Astrocyte (in vitro differentiated cells and primary cell): ENCODE measurements around the gene CHKA. TPM values are rescaled to one million over a fixed set of nuclear protein-coding genes. Genes with fewer than 3 reads are reported as not detected.

Experiments
- DNase-seq: peaks from one replicate; pipeline ENCODE4 v3.0.0-alpha.2; 2010; ENCODE audit warnings: low read depth
- FAIRE-seq: peaks from 2 replicates; lab custom pipeline; 2011; peaks lifted over from hg19 to GRCh38; lab: Jason Lieb, UNC
- H2AFZ ChIP-seq: 2 replicates; pipeline ENCODE4 v1.6.0; 2012; ENCODE audit warnings: low read depth, low read length, inconsistent platforms
- H3K27ac ChIP-seq: 2 replicates; pipeline ENCODE4 v1.5.1; 2011; ENCODE audit warnings: low read depth, low read length, inconsistent platforms
- H3K27me3 ChIP-seq: 2 replicates; pipeline ENCODE4 v1.6.0; 2011; ENCODE audit warnings: low read length, inconsistent platforms; ENCODE audit not compliant: insufficient read depth
- H3K36me3 ChIP-seq: 2 replicates; pipeline ENCODE4 v1.5.1; 2011; ENCODE audit warnings: low read length, inconsistent platforms; ENCODE audit not compliant: insufficient read depth
- H3K4me1 ChIP-seq: 2 replicates; pipeline ENCODE4 v1.5.1; 2011; ENCODE audit warnings: low read length, inconsistent platforms; ENCODE audit not compliant: insufficient read depth
- H3K4me2 ChIP-seq: 2 replicates; pipeline ENCODE4 v1.6.0; 2012; ENCODE audit warnings: low read length, inconsistent platforms
- H3K4me3 ChIP-seq: 2 replicates; pipeline ENCODE4 v1.5.1; 2011; ENCODE audit warnings: low read depth, mild to moderate bottlenecking, low read length, inconsistent platforms; ENCODE audit not compliant: insufficient read depth
- H3K79me2 ChIP-seq: 2 replicates; pipeline ENCODE4 v1.6.0; 2012; ENCODE audit warnings: mild to moderate bottlenecking, low read length, inconsistent platforms; ENCODE audit not compliant: insufficient read depth
- H3K9ac ChIP-seq: 2 replicates; pipeline ENCODE4 v1.6.0; 2012; ENCODE audit warnings: mild to moderate bottlenecking, low read length, inconsistent platforms
- H3K9me3 ChIP-seq: 2 replicates; pipeline ENCODE4 v1.5.1; 2012; ENCODE audit warnings: low read depth, mild to moderate bottlenecking, low read length, inconsistent platforms; ENCODE audit not compliant: insufficient read depth
- H4K20me1 ChIP-seq: 2 replicates; pipeline ENCODE4 v1.6.0; 2012; ENCODE audit warnings: low read length, inconsistent platforms; ENCODE audit not compliant: insufficient read depth
- H3K27ac Mint-ChIP-seq: one replicate; pipeline ENCODE4 v1.8.0; 2021; ENCODE audit warnings: mild to moderate bottlenecking, mixed read lengths; ENCODE audit not compliant: unreplicated experiment
- H3K27me3 Mint-ChIP-seq: one replicate; pipeline ENCODE4 v1.8.0; 2021; ENCODE audit warnings: low read depth, mixed read lengths; ENCODE audit not compliant: unreplicated experiment
- H3K36me3 Mint-ChIP-seq: one replicate; pipeline ENCODE4 v1.8.0; 2021; ENCODE audit warnings: low read depth, mixed read lengths; ENCODE audit not compliant: unreplicated experiment
- H3K4me1 Mint-ChIP-seq: one replicate; pipeline ENCODE4 v1.8.0; 2021; ENCODE audit warnings: low read depth, mixed read lengths; ENCODE audit not compliant: unreplicated experiment
- H3K4me3 Mint-ChIP-seq: one replicate; pipeline ENCODE4 v1.8.0; 2021; ENCODE audit warnings: mild to moderate bottlenecking, moderate library complexity, mixed read lengths; ENCODE audit not compliant: unreplicated experiment
- H3K9me3 Mint-ChIP-seq: one replicate; pipeline ENCODE4 v1.8.0; 2021; ENCODE audit warnings: mild to moderate bottlenecking, mixed read lengths; ENCODE audit not compliant: unreplicated experiment
- EZH2 ChIP-seq: IDR thresholded peaks from 2 replicates; pipeline ENCODE4 v1.6.1; 2012; ENCODE audit warnings: mild to moderate bottlenecking, low read length, inconsistent platforms; ENCODE audit not compliant: insufficient read depth
- total RNA-seq: library from RNA; stranded (reverse); gene quantifications from 2 replicates; pipeline ENCODE4 v1.2.1, GENCODE V29; 2021
- TF ChIP-seq, protein P1 (sequence below): IDR thresholded peaks from 2 replicates; pipeline ENCODE4 v1.5.1; 2011; ENCODE audit warnings: low read depth, mild to moderate bottlenecking, inconsistent platforms, low read length, moderate library complexity; ENCODE audit not compliant: insufficient read depth

The CHKA gene
- total RNA-seq, 1 donor from 2014 or later: 37.7 TPM

DNA sequence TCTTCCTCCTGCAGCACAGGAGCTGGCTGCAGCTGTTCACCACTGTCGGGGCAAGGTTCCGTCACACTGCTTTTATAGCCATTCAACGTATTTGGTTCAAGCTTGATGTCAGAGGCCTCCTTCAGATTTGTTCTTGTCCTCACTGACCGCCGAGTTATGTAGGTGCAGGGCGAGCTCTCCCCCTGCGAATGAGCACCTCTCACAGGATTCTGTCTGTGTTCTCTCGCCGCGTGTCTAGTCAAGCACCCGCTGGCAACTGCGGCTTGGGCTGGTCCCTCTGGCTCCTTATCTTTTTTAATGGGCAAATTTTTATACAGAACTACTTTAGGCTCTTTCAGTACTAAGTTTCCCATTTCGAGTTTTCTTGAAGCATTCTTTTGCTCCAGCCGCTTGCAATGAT, 37.4 kb upstream of the CHKA start:
- Mint-ChIP-seq H3K4me1 (peaks cover 4% of the 10 kb centered on the region), H3K27ac (no peak overlapping the region), H3K27me3 (no peaks in the 10 kb centered on the region), H3K4me3 (no peak overlapping the region), H3K9me3 (no peaks in the 10 kb centered on the region), H3K36me3 (peaks cover 23% of the 10 kb centered on the region)
- Histone ChIP-seq H3K79me2 (no peaks in the 10 kb centered on the region), H3K4me1 (no peaks in the 10 kb centered on the region), H3K9me3 (no peaks in the 10 kb centered on the region), H2AFZ (no peak overlapping the region), H4K20me1 (peaks cover 15% of the 10 kb centered on the region), H3K27me3 (no peaks in the 10 kb centered on the region), H3K4me2 (no peak overlapping the region), H3K36me3 (peaks cover 6% of the 10 kb centered on the region), H3K4me3 (no peak overlapping the region), H3K9ac (no peak overlapping the region), H3K27ac (no peak overlapping the region)
- no peak for TF ChIP-seq EZH2
- TF ChIP-seq, protein P1, sequence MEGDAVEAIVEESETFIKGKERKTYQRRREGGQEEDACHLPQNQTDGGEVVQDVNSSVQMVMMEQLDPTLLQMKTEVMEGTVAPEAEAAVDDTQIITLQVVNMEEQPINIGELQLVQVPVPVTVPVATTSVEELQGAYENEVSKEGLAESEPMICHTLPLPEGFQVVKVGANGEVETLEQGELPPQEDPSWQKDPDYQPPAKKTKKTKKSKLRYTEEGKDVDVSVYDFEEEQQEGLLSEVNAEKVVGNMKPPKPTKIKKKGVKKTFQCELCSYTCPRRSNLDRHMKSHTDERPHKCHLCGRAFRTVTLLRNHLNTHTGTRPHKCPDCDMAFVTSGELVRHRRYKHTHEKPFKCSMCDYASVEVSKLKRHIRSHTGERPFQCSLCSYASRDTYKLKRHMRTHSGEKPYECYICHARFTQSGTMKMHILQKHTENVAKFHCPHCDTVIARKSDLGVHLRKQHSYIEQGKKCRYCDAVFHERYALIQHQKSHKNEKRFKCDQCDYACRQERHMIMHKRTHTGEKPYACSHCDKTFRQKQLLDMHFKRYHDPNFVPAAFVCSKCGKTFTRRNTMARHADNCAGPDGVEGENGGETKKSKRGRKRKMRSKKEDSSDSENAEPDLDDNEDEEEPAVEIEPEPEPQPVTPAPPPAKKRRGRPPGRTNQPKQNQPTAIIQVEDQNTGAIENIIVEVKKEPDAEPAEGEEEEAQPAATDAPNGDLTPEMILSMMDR: no peak
- FAIRE-seq: no peak
- DNase-seq: no peak

DNA sequence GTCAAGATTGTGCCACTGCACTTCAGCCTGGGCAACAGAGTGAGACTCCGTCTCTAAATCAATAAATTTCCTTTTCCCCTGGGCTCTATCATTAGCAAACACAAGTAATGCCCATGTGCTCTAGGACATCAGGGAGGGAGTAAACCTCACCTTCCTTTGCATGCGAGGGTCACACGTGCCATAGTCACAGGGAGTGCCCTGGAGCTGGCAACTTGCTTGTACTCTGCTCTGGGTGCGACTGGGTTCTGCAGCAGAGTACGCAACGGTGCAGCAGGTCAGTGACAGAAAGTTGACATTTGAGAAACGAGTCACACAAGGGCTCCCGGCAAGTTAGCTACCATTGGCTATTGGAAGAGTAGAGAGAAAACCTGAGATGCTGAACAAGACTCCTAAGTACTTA, 32.6 kb upstream of the CHKA start:
- no peak overlapping the region for H3K4me2 ChIP-seq
- no peak overlapping the region for H3K9ac ChIP-seq
- H3K9me3 ChIP-seq: no peaks in the 10 kb centered on the region
- no peak for DNase-seq
- H3K27ac ChIP-seq: no peak overlapping the region
- Mint-ChIP-seq H3K36me3 (peaks cover 9% of the 10 kb centered on the region), H3K9me3 (no peaks in the 10 kb centered on the region), H3K4me3 (no peak overlapping the region), H3K27ac (no peak overlapping the region), H3K4me1 (no peaks in the 10 kb centered on the region), H3K27me3 (no peaks in the 10 kb centered on the region)
- H3K27me3 ChIP-seq: no peaks in the 10 kb centered on the region
- no peak overlapping the region for H3K4me3 ChIP-seq
- no peak for FAIRE-seq
- TF ChIP-seq, protein P1: no peak
- TF ChIP-seq EZH2: no peak
- peaks cover 4% of the 10 kb centered on the region for H4K20me1 ChIP-seq
- H2AFZ ChIP-seq: no peak overlapping the region
- H3K4me1 ChIP-seq: peaks cover 4% of the 10 kb centered on the region
- H3K79me2 ChIP-seq: no peaks in the 10 kb centered on the region
- H3K36me3 ChIP-seq: peaks cover 6% of the 10 kb centered on the region

DNA sequence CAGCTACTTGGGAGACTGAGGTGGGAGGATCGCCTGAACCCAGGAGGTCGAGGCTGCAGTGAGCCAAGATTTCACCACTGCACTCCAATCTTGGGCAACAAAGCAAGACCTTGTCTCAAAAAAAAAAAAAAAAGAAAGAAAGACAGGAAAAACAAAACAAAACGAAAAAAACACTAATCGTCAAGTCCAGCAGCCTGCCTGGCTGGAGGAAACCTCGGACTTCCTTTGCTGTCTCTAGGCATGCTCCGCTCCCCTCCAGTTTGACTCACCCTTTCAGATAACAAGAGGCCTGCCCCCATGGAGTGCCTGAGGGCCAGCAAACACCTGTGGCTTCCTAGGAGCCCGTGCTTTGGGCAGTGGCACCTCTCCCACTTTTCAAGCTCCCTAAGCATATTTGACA, 28.8 kb upstream of the CHKA start:
- Mint-ChIP-seq H3K36me3 (no peaks in the 10 kb centered on the region), H3K9me3 (no peaks in the 10 kb centered on the region), H3K4me1 (no peaks in the 10 kb centered on the region), H3K27me3 (peaks cover 6% of the 10 kb centered on the region), H3K27ac (no peak overlapping the region), H3K4me3 (no peak overlapping the region)
- Histone ChIP-seq H3K4me3 (no peak overlapping the region), H4K20me1 (no peaks in the 10 kb centered on the region), H3K9me3 (no peaks in the 10 kb centered on the region), H3K4me1 (peaks cover 10% of the 10 kb centered on the region), H3K36me3 (no peaks in the 10 kb centered on the region), H3K27me3 (no peaks in the 10 kb centered on the region), H3K27ac (no peak overlapping the region), H3K9ac (no peak overlapping the region), H2AFZ (no peak overlapping the region), H3K4me2 (peak overlapping the region; percentile 17), H3K79me2 (no peaks in the 10 kb centered on the region)
- FAIRE-seq (no peak), DNase-seq (peak; percentile 56)
- TF ChIP-seq, protein P1: no peak
- TF ChIP-seq EZH2: no peak
